Mesenchymal stem cell (in vitro differentiated cells and primary cell): ENCODE results near the gene NIPAL1.

Experiments
- DNase-seq: peaks from one replicate; pipeline ENCODE4 v3.0.0-alpha.2; 2013
- H2AFZ ChIP-seq: one replicate; pipeline ENCODE4 v1.6.1; 2013; ENCODE audit warnings: low read depth, mild to moderate bottlenecking, control low read depth, inconsistent platforms, low read length, moderate library complexity
- H2AK5ac ChIP-seq: 2 replicates; pipeline ENCODE4 v1.6.1; 2013; ENCODE audit warnings: low read length, moderate library complexity, mild to moderate bottlenecking, inconsistent platforms; ENCODE audit not compliant: severe bottlenecking
- H2BK120ac ChIP-seq: one replicate; pipeline ENCODE4 v1.6.1; 2013; ENCODE audit warnings: low read depth, mild to moderate bottlenecking, inconsistent platforms, low read length, moderate library complexity
- H2BK12ac ChIP-seq, 2 experiments: one replicate each; pipeline ENCODE4 v1.6.1; 2013; ENCODE audit warnings: inconsistent platforms in 2 of 2, low read length in 2 of 2, mild to moderate bottlenecking in 2 of 2, moderate library complexity in 2 of 2, control low read depth in 1 of 2
- H2BK15ac ChIP-seq: one replicate; pipeline ENCODE4 v1.6.1; 2013; ENCODE audit warnings: mild to moderate bottlenecking, low read depth, inconsistent platforms; ENCODE audit not compliant: poor library complexity, severe bottlenecking
- H2BK5ac ChIP-seq: 2 replicates; pipeline ENCODE4 v1.6.1; 2013; ENCODE audit warnings: low read depth, mild to moderate bottlenecking, low read length, control low read depth, inconsistent platforms; ENCODE audit not compliant: poor library complexity, severe bottlenecking
- H3K14ac ChIP-seq, 2 experiments: one replicate each; pipeline ENCODE4 v1.6.1; 2013; ENCODE audit warnings: inconsistent platforms in 2 of 2, low read length in 2 of 2, control low read depth in 1 of 2, mild to moderate bottlenecking in 1 of 2, moderate library complexity in 1 of 2
- H3K18ac ChIP-seq, 2 experiments: one replicate each; pipeline ENCODE4 v1.6.1; 2013; ENCODE audit warnings: inconsistent platforms in 2 of 2, low read length in 2 of 2, control low read depth in 1 of 2, low read depth in 1 of 2, mild to moderate bottlenecking in 1 of 2
- H3K23ac ChIP-seq, 2 experiments: one replicate each; pipeline ENCODE4 v1.6.1; 2013; ENCODE audit warnings: inconsistent platforms in 2 of 2, low read length in 2 of 2, mild to moderate bottlenecking in 2 of 2, moderate library complexity in 2 of 2, control low read depth in 1 of 2
- H3K27ac ChIP-seq: 2 replicates; pipeline ENCODE4 v1.5.1; 2013; ENCODE audit warnings: mild to moderate bottlenecking, moderate library complexity, low read length, control low read depth, inconsistent platforms; ENCODE audit not compliant: poor library complexity, severe bottlenecking
- H3K27me3 ChIP-seq, 2 experiments: 2 replicates each; pipeline versions ENCODE4 v1.6.1 to v1.7.0; 2013; ENCODE audit warnings: low read length in 2 of 2, mild to moderate bottlenecking in 2 of 2, moderate library complexity in 2 of 2, control low read depth in 1 of 2, inconsistent platforms in 1 of 2; ENCODE audit not compliant: control insufficient read depth in 1 of 2, insufficient read depth in 1 of 2
- H3K36me3 ChIP-seq, 2 experiments: 2 replicates each; pipeline versions ENCODE4 v1.6.1 to v1.7.0; 2013; ENCODE audit warnings: low read length in 2 of 2, control low read depth in 1 of 2, inconsistent platforms in 1 of 2, low read depth in 1 of 2, mild to moderate bottlenecking in 1 of 2; ENCODE audit not compliant: insufficient read depth in 2 of 2, control insufficient read depth in 1 of 2
- H3K4ac ChIP-seq, 2 experiments: one replicate each; pipeline ENCODE4 v1.6.1; 2013; ENCODE audit warnings: inconsistent platforms in 2 of 2, low read length in 2 of 2, mild to moderate bottlenecking in 2 of 2, moderate library complexity in 2 of 2, control low read depth in 1 of 2, low read depth in 1 of 2
- H3K4me1 ChIP-seq: 2 replicates; pipeline ENCODE4 v1.6.1; 2013; ENCODE audit warnings: low read depth, low read length, control low read depth; ENCODE audit not compliant: control insufficient read depth, insufficient read depth
- H3K4me2 ChIP-seq: 2 replicates; pipeline ENCODE4 v1.6.1; 2013; ENCODE audit warnings: low read length, mild to moderate bottlenecking, inconsistent platforms; ENCODE audit not compliant: poor library complexity, severe bottlenecking
- H3K4me3 ChIP-seq, 2 experiments: 2 replicates each; pipeline versions ENCODE4 v1.5.1 to v1.7.0; 2013; ENCODE audit warnings: low read length in 2 of 2, mild to moderate bottlenecking in 2 of 2, control low read depth in 1 of 2, low read depth in 1 of 2; ENCODE audit not compliant: insufficient read depth in 1 of 2
- H3K79me1 ChIP-seq: replicated peaks from 2 replicates; pipeline ENCODE4 v1.6.1; 2013; ENCODE audit warnings: mild to moderate bottlenecking, control low read depth, low read length, inconsistent platforms; ENCODE audit not compliant: poor library complexity, severe bottlenecking
- H3K9ac ChIP-seq: 2 replicates; pipeline ENCODE4 v1.7.0; 2013; ENCODE audit warnings: mild to moderate bottlenecking, low read length, moderate library complexity
- H3K9me3 ChIP-seq: 2 replicates; pipeline ENCODE4 v1.7.0; 2013; ENCODE audit warnings: mild to moderate bottlenecking, low read length; ENCODE audit not compliant: control insufficient read depth
- H4K8ac ChIP-seq: one replicate; pipeline ENCODE4 v1.6.1; 2013; ENCODE audit warnings: inconsistent platforms, mild to moderate bottlenecking, low read length, moderate library complexity
- H4K91ac ChIP-seq: one replicate; pipeline ENCODE4 v1.6.1; 2013; ENCODE audit warnings: mild to moderate bottlenecking, low read length, inconsistent platforms
- WGBS: methylation state at CpG from one replicate; pipeline ENCODE4 v1.1.7; 2013; ENCODE audit warnings: mixed read lengths; 5-methylcytosine and 5-hydroxymethylcytosine counted together

Gene NIPAL1

GRCh38 chr4:48069026-48069425, 52.5 kb downstream of the NIPAL1 start:
- no peak overlapping the region for H4K8ac ChIP-seq
- H3K18ac ChIP-seq, result no peak overlapping the region
- no peak overlapping the region for H2BK12ac ChIP-seq
- no peaks in the 10 kb centered on the region for H3K27me3 ChIP-seq
- 50% methylated on average over 2 of the region's 2 CpGs for WGBS
- no peak for DNase-seq
- no peaks in the 10 kb centered on the region for H3K36me3 ChIP-seq
- no peak overlapping the region for H2AFZ ChIP-seq
- H3K4me2 ChIP-seq, result no peak overlapping the region
- H3K14ac ChIP-seq, result no peak overlapping the region
- no peak overlapping the region for H2BK15ac ChIP-seq
- H4K91ac ChIP-seq, result no peak overlapping the region
- no peak overlapping the region for H2BK120ac ChIP-seq
- no peaks in the 10 kb centered on the region for H3K9me3 ChIP-seq
- H3K4me1 ChIP-seq, result no peaks in the 10 kb centered on the region
- H3K23ac ChIP-seq, result no peak overlapping the region
- H3K27ac ChIP-seq, result no peak overlapping the region
- H3K4me3 ChIP-seq, result no peak overlapping the region
- H2AK5ac ChIP-seq, result no peak overlapping the region
- H3K4ac ChIP-seq, result no peak overlapping the region
- H2BK5ac ChIP-seq, result no peak overlapping the region
- no peak overlapping the region for H3K9ac ChIP-seq
- no peaks in the 10 kb centered on the region for H3K79me1 ChIP-seq

GRCh38 chr4:48071191-48071590, 54.6 kb downstream of the NIPAL1 start:
- DNase-seq, result no peak
- H3K4ac ChIP-seq, result no peak overlapping the region
- H3K4me2 ChIP-seq, result no peak overlapping the region
- H2BK12ac ChIP-seq, result no peak overlapping the region
- no peak overlapping the region for H3K4me3 ChIP-seq
- no peak overlapping the region for H2BK15ac ChIP-seq
- no peak overlapping the region for H3K18ac ChIP-seq
- H3K4me1 ChIP-seq, result no peaks in the 10 kb centered on the region
- no peaks in the 10 kb centered on the region for H3K9me3 ChIP-seq
- H2BK5ac ChIP-seq, result no peak overlapping the region
- H3K9ac ChIP-seq, result no peak overlapping the region
- no peak overlapping the region for H4K8ac ChIP-seq
- H2BK120ac ChIP-seq, result no peak overlapping the region
- no peak overlapping the region for H2AFZ ChIP-seq
- H3K27me3 ChIP-seq, result no peaks in the 10 kb centered on the region
- no peak overlapping the region for H3K27ac ChIP-seq
- H2AK5ac ChIP-seq, result no peak overlapping the region
- WGBS, result 80% methylated on average over 3 of the region's 3 CpGs
- no peaks in the 10 kb centered on the region for H3K79me1 ChIP-seq
- H3K14ac ChIP-seq, result no peak overlapping the region
- no peak overlapping the region for H3K23ac ChIP-seq
- no peak overlapping the region for H4K91ac ChIP-seq
- no peaks in the 10 kb centered on the region for H3K36me3 ChIP-seq

- Histone ChIP-seq H4K8ac (no peak overlapping the region), H2AFZ (no peak overlapping the region), H3K4me1 (no peaks in the 10 kb centered on the region), H2AK5ac (no peak overlapping the region), H4K91ac (no peak overlapping the region), H3K18ac (no peak overlapping the region), H2BK5ac (no peak overlapping the region), H3K27ac (no peak overlapping the region), H3K4me2 (no peak overlapping the region), H3K9me3 (no peaks in the 10 kb centered on the region), H3K14ac (no peak overlapping the region), H3K27me3 (no peaks in the 10 kb centered on the region), H3K23ac (no peak overlapping the region), H2BK120ac (no peak overlapping the region), H2BK12ac (no peak overlapping the region), H3K36me3 (no peaks in the 10 kb centered on the region), H3K4ac (no peak overlapping the region), H3K79me1 (no peaks in the 10 kb centered on the region), H3K4me3 (no peak overlapping the region), H2BK15ac (no peak overlapping the region), H3K9ac (no peak overlapping the region)
- WGBS, result 73% methylated on average over 2 of the region's 3 CpGs
- no peak for DNase-seq
These were observed 57.1 kb downstream of the NIPAL1 start for GRCh38 chr4:48073567-48074103.

GRCh38 chr4:48074657-48075056, 58.1 kb downstream of the NIPAL1 start:
- no peaks in the 10 kb centered on the region for H3K4me1 ChIP-seq
- H3K14ac ChIP-seq, result no peak overlapping the region
- no peak overlapping the region for H3K27ac ChIP-seq
- no peak overlapping the region for H3K4me2 ChIP-seq
- H2BK15ac ChIP-seq, result no peak overlapping the region
- H2BK12ac ChIP-seq, result no peak overlapping the region
- H3K4me3 ChIP-seq, result no peak overlapping the region
- H3K79me1 ChIP-seq, result no peaks in the 10 kb centered on the region
- no peak overlapping the region for H4K91ac ChIP-seq
- H3K9me3 ChIP-seq, result no peaks in the 10 kb centered on the region
- no peak overlapping the region for H4K8ac ChIP-seq
- H3K23ac ChIP-seq, result no peak overlapping the region
- no CpG with 5 or more reads among the region's 1 CpG for WGBS
- H2AFZ ChIP-seq, result no peak overlapping the region
- no peaks in the 10 kb centered on the region for H3K27me3 ChIP-seq
- no peak for DNase-seq
- no peak overlapping the region for H2BK5ac ChIP-seq
- H3K36me3 ChIP-seq, result no peaks in the 10 kb centered on the region
- H3K18ac ChIP-seq, result no peak overlapping the region
- no peak overlapping the region for H2AK5ac ChIP-seq
- no peak overlapping the region for H3K9ac ChIP-seq
- no peak overlapping the region for H3K4ac ChIP-seq
- no peak overlapping the region for H2BK120ac ChIP-seq
